Mesodermal cell (in vitro differentiated cells): ENCODE measurements around the gene TAX1BP3.

Source experiments
- H3K27ac ChIP-seq: 2 replicates; pipeline ENCODE4 v1.7.0; 2013; ENCODE audit warnings: mild to moderate bottlenecking, low read depth, low read length, moderate library complexity; ENCODE audit not compliant: severe bottlenecking
- H3K36me3 ChIP-seq: 2 replicates; pipeline ENCODE4 v1.7.1; 2013; ENCODE audit warnings: mild to moderate bottlenecking, low read length, moderate library complexity; ENCODE audit not compliant: control insufficient read depth, insufficient read depth
- H3K4me1 ChIP-seq: one replicate; pipeline ENCODE4 v1.7.1; 2013; ENCODE audit warnings: mild to moderate bottlenecking, low read length; ENCODE audit not compliant: insufficient read depth, control insufficient read depth, poor library complexity, severe bottlenecking
- H3K4me3 ChIP-seq: 2 replicates; pipeline ENCODE4 v1.7.0; 2013; ENCODE audit warnings: low read length, control low read depth, mild to moderate bottlenecking; ENCODE audit not compliant: insufficient read depth, poor library complexity, severe bottlenecking; ENCODE audit errors: extremely low read depth
- H3K9me3 ChIP-seq: 2 replicates; pipeline ENCODE4 v1.7.1; 2013; ENCODE audit warnings: mild to moderate bottlenecking, low read length, moderate library complexity; ENCODE audit not compliant: control insufficient read depth
- WGBS, 2 experiments: methylation state at CpG; one replicate each; pipeline ENCODE4 v1.1.5; 2013; ENCODE audit warnings: missing lambda C conversion rate in 2 of 2; ENCODE audit not compliant: insufficient coverage in 2 of 2; 5-methylcytosine and 5-hydroxymethylcytosine counted together

Gene TAX1BP3

DNA sequence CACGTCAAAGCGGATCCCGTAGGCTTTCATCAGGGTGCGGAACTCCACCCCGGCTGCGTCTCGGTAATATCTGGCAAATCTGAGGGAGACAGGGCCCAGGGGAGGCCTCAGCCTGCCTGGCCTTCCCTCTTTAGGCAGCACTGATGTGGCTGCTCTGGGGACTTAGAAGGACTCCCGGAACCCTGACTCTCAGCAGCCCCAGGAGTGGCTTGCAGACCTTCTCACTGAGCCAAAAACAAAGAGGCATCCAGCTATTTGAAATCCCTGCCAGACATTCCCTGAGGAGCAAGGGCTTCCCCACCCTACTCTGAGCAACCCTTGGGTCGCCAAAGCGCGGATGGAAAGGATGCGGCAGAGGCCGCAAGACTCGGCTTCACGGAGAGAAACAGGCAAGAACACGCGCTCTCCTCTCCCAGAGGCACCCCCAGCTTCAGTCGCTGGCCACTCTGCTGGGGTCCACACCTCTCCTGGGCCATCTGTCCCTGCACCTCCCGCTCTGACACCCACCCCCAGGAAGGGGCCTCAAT lies 19.7 kb upstream of the TAX1BP3 start:
- no peaks in the 10 kb centered on the region for H3K36me3 ChIP-seq
- no peaks in the 10 kb centered on the region for H3K9me3 ChIP-seq
- whole genome bisulfite sequencing, 2 experiments, result 73 to 77% methylated on average over 15 to 19 of the region's 19 CpGs
- no peaks in the 10 kb centered on the region for H3K4me1 ChIP-seq
- no peak overlapping the region for H3K4me3 ChIP-seq
- no peak overlapping the region for H3K27ac ChIP-seq

DNA sequence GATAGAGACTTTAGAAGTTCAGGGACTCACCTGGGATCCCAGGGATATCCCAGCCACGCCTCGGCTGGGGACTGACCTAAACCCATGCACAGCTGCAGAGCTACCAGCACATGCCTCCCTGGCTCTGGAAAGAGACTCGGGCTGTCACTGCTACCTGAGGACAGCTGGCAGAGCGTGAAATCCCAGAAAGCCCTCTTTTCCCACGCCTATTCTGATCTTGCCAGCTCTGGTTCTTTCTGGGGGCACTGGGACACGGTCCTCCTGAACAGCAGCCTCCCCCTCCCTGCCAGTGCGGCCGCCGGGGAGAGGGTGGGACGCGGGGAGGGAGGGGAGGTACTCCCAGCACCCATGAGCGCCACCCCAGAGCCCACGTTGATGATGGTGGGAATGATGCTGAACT lies 16.8 kb upstream of the TAX1BP3 start:
- H3K4me3 ChIP-seq, result no peak overlapping the region
- H3K36me3 ChIP-seq, result no peaks in the 10 kb centered on the region
- no peak overlapping the region for H3K27ac ChIP-seq
- no peaks in the 10 kb centered on the region for H3K9me3 ChIP-seq
- H3K4me1 ChIP-seq, result no peaks in the 10 kb centered on the region
- 80 to 87% methylated on average over 3 to 7 of the region's 13 CpGs for WGBS, 2 experiments

- H3K4me3 ChIP-seq, result no peak overlapping the region
- 57 to 70% methylated on average over 6 of the region's 10 CpGs for WGBS, 2 experiments
- no peak overlapping the region for H3K27ac ChIP-seq
- H3K4me1 ChIP-seq, result no peaks in the 10 kb centered on the region
- no peaks in the 10 kb centered on the region for H3K36me3 ChIP-seq
- no peaks in the 10 kb centered on the region for H3K9me3 ChIP-seq
These were observed 14.7 kb upstream of the TAX1BP3 start for GRCh38 chr17:3683054-3683511.

GRCh38 chr17:3682033-3682432 lies 13.7 kb upstream of the TAX1BP3 start:
- Histone ChIP-seq H3K27ac (no peak overlapping the region), H3K9me3 (no peaks in the 10 kb centered on the region), H3K4me1 (no peaks in the 10 kb centered on the region), H3K36me3 (no peaks in the 10 kb centered on the region), H3K4me3 (no peak overlapping the region)
- WGBS, 2 experiments, result 91 to 95% methylated on average over 7 to 10 of the region's 12 CpGs

GRCh38 chr17:3681565-3681964 lies 13.2 kb upstream of the TAX1BP3 start:
- Histone ChIP-seq H3K27ac (no peak overlapping the region), H3K4me3 (no peak overlapping the region), H3K9me3 (no peaks in the 10 kb centered on the region), H3K4me1 (no peaks in the 10 kb centered on the region), H3K36me3 (no peaks in the 10 kb centered on the region)
- WGBS, 2 experiments, result 88 to 93% methylated on average over 13 to 20 of the region's 20 CpGs

DNA sequence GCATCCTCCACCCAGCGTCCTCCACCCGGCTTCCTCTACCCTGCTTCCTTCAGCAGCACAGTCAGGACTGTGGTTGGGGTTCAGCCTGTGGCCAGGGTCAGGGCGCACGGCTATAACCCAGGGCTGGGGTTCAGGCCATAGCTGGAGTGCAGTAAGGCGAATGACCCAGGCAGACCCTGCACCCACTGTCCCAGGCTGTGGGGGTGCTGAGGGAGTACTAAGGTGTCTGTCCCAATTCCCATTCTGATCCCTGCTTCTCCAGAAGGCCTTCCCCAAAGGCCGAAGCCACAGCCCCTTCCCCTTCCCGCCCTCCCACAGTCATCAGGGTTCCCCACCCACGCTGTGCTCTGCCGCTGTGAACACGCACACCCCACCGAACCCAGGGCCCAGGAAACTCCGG lies 12.7 kb upstream of the TAX1BP3 start:
- no peak overlapping the region for H3K27ac ChIP-seq
- 90 to 94% methylated on average over 10 to 12 of the region's 12 CpGs for WGBS, 2 experiments
- no peaks in the 10 kb centered on the region for H3K4me1 ChIP-seq
- no peaks in the 10 kb centered on the region for H3K9me3 ChIP-seq
- H3K4me3 ChIP-seq, result no peak overlapping the region
- H3K36me3 ChIP-seq, result no peaks in the 10 kb centered on the region

DNA sequence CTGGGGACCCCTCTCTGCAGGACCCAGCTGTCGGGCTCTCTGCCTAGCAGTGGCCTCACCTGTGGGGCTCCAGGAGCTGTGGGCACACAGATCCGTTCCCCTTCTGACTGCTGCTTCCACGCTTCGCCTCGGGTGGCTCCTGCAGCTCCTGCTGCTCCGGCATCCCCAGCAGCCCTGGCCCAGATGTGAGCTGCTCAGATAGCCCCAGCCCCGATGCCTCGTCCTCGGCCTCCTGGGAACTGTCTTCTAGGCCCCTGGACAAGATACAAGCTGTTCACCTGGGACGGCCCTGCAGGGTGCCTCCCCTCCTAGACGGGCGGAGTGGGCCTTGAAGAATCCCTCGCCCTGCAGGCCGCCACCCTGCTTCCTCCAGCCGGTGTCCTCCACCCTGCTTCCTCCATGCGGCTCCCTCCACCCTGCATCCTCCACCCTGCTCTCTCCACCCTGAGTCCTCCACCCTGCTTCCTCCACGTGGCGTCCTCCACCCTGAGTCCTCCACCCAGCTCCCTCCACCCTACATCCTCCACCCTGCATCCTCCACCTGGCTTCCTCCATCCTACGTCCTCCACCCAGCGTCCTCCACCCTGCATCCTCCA lies 11.3 kb upstream of the TAX1BP3 start:
- WGBS, 2 experiments, result 87 to 89% methylated on average over 16 to 20 of the region's 20 CpGs
- Histone ChIP-seq H3K27ac (no peak overlapping the region), H3K4me3 (no peak overlapping the region), H3K36me3 (no peaks in the 10 kb centered on the region), H3K4me1 (no peaks in the 10 kb centered on the region), H3K9me3 (no peaks in the 10 kb centered on the region)

- Histone ChIP-seq H3K4me1 (no peaks in the 10 kb centered on the region), H3K9me3 (no peaks in the 10 kb centered on the region)
- 90 to 93% methylated on average over 21 to 26 of the region's 27 CpGs for WGBS, 2 experiments
These were observed 10.6 kb upstream of the TAX1BP3 start for GRCh38 chr17:3678821-3679530.

DNA sequence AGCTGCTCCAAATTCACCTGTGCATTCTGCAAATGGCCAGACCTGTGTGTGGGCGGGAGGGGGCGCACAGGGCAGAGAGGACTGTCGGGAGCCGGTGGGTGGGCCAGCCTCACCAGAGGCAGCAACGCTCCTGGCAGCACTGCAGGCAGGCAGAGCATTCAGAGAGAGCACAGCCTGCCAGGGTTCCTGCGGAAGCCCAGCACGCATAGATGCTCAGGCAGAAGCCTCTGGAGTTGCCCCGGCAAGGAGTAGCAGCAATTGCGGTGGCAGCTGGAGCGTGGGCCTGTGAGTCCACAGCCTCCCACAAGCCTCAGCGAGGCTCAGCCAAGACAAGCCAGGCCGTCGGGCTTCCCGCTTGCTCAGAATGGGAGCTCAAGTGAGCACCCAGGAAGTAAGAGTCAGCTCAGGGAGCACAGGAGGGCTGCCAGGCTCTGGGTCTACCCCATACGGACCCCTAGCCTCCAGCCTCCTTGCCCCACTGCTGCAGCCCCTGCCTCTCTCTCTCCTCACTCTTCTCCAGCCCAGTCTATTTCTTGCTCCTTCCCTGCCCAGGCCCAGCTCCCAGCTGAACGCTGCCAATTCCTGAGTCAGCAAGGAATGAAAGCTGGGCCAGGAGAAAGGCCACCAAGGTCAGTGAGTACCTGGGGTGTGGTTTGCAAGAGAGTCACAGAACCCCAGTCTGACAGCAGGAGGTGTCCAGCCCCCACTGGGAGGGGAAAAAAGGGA lies 9.9 kb upstream of the TAX1BP3 start:
- no peak overlapping the region for H3K27ac ChIP-seq
- no peaks in the 10 kb centered on the region for H3K4me1 ChIP-seq
- 59 to 60% methylated on average over 14 to 16 of the region's 16 CpGs for WGBS, 2 experiments
- no peak overlapping the region for H3K4me3 ChIP-seq
- H3K36me3 ChIP-seq, result no peaks in the 10 kb centered on the region
- H3K9me3 ChIP-seq, result no peaks in the 10 kb centered on the region

More at GRCh38 chr17:3678821-3679530, 10.6 kb upstream of the TAX1BP3 start:
- Histone ChIP-seq H3K4me3 (no peak overlapping the region), H3K36me3 (no peaks in the 10 kb centered on the region), H3K27ac (no peak overlapping the region)

DNA sequence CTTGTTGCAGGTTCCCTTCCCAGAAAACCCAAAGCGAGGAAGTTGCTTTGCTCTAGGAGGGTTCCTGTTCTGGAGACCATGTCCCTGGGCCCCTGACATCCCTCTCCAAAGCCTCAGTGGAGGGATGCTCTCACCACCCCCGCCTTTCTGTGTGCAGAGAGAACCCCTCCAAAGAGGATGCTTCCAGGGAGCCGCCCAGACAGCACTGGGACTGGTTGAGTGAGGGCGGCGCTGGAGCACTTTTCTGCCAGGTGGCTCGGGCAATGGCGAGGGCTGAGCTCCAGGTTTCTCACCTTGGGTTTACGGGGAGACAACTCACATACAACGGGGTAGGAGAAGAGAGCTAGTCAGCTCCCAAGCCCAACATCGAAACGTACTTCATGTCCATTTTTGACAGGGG lies 7.5 kb upstream of the TAX1BP3 start:
- peaks cover under 1% of the 10 kb centered on the region for H3K36me3 ChIP-seq
- WGBS, 2 experiments, result 86 to 89% methylated on average over 10 to 11 of the region's 11 CpGs
- H3K27ac ChIP-seq, result no peak overlapping the region
- H3K4me3 ChIP-seq, result no peak overlapping the region
- H3K4me1 ChIP-seq, result no peaks in the 10 kb centered on the region
- H3K9me3 ChIP-seq, result no peaks in the 10 kb centered on the region
